ENCODE data around the gene MYO6.

DNA sequence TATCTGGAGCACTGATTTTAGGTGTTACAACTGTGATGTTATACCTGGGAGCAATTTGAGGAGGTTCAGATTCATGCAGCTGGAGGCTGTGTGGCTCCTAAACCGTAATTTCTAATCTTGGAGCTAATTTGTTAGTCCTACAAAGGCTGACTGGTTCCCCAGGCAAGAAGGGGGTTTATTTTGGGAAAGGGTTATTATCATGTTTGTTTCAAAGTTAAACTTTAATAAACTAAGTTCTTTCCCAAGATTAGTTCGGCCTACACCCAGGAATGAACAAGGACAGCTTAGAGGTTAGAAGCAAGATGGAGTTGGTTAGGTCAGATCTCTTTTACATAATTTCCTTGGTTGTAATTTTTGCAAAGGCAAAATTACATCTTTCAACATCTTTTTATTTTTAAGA is 135.8 kb downstream of the MYO6 start:
- no peak for TF ChIP-seq CHD2 (IDR thresholded peaks at IDR 0.05; ENCODE audit: low read length)
- TF ChIP-seq, protein P1, sequence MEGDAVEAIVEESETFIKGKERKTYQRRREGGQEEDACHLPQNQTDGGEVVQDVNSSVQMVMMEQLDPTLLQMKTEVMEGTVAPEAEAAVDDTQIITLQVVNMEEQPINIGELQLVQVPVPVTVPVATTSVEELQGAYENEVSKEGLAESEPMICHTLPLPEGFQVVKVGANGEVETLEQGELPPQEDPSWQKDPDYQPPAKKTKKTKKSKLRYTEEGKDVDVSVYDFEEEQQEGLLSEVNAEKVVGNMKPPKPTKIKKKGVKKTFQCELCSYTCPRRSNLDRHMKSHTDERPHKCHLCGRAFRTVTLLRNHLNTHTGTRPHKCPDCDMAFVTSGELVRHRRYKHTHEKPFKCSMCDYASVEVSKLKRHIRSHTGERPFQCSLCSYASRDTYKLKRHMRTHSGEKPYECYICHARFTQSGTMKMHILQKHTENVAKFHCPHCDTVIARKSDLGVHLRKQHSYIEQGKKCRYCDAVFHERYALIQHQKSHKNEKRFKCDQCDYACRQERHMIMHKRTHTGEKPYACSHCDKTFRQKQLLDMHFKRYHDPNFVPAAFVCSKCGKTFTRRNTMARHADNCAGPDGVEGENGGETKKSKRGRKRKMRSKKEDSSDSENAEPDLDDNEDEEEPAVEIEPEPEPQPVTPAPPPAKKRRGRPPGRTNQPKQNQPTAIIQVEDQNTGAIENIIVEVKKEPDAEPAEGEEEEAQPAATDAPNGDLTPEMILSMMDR (IDR thresholded peaks at IDR 0.05; ENCODE audit: control extremely low read depth in 1 of 3, insufficient read depth in 1 of 3, low read depth in 1 of 3, low read length in 3 of 3) = no peak
- no peak for TF ChIP-seq TCF12 (IDR thresholded peaks at IDR 0.05; ENCODE audit: low read depth, low read length)
- TF ChIP-seq POLR2AphosphoS5 (IDR thresholded peaks at IDR 0.05; ENCODE audit: low read depth, low read length) = no peak
- no peak for TF ChIP-seq TEAD4 (IDR thresholded peaks at IDR 0.05; ENCODE audit: low read depth, low read length)
- no peak for TF ChIP-seq HDAC6 (IDR thresholded peaks at IDR 0.05; ENCODE audit: low read depth, low read length)
- TF ChIP-seq, protein P2, sequence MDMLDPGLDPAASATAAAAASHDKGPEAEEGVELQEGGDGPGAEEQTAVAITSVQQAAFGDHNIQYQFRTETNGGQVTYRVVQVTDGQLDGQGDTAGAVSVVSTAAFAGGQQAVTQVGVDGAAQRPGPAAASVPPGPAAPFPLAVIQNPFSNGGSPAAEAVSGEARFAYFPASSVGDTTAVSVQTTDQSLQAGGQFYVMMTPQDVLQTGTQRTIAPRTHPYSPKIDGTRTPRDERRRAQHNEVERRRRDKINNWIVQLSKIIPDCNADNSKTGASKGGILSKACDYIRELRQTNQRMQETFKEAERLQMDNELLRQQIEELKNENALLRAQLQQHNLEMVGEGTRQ (IDR thresholded peaks at IDR 0.05; ENCODE audit: low read length) = no peak

All from H1 (cell line).